Ishikawa (cell line): ENCODE results near the gene CEP295NL.

Source experiments
- CEBPB ChIP-seq: IDR thresholded peaks from 2 replicates; pipeline ENCODE4 v1.6.1; 2012
- CREB1 ChIP-seq: IDR thresholded peaks from 2 replicates; pipeline ENCODE4 v1.6.1; 2012; ENCODE audit warnings: low read depth
- EGR1 ChIP-seq: IDR thresholded peaks from 2 replicates; pipeline ENCODE4 v1.6.1; 2012
- EP300 ChIP-seq: IDR thresholded peaks from 2 replicates; pipeline ENCODE4 v1.6.1; 2012; ENCODE audit warnings: borderline replicate concordance
- FOXM1 ChIP-seq: IDR thresholded peaks from 2 replicates; pipeline ENCODE4 v1.6.1; 2012; ENCODE audit warnings: low read depth, borderline replicate concordance
- NFIC ChIP-seq: IDR thresholded peaks from 2 replicates; pipeline ENCODE4 v1.6.1; 2012
- RAD21 ChIP-seq: IDR thresholded peaks from 2 replicates; pipeline ENCODE4 v1.6.1; 2012; ENCODE audit warnings: low read depth
- REST ChIP-seq: IDR thresholded peaks from 2 replicates; pipeline ENCODE4 v1.6.1; 2012; ENCODE audit warnings: low read depth, mild to moderate bottlenecking
- TAF1 ChIP-seq: IDR thresholded peaks from 2 replicates; pipeline ENCODE4 v1.6.1; 2012; ENCODE audit warnings: low read depth, mild to moderate bottlenecking
- TCF12 ChIP-seq: IDR thresholded peaks from 2 replicates; pipeline ENCODE4 v1.6.1; 2012; ENCODE audit warnings: low read depth
- TEAD4 ChIP-seq: IDR thresholded peaks from 2 replicates; pipeline ENCODE4 v1.6.1; 2012
- YY1 ChIP-seq: IDR thresholded peaks from 2 replicates; pipeline ENCODE4 v1.6.1; 2012; ENCODE audit warnings: low read depth
- ZBTB7A ChIP-seq: IDR thresholded peaks from 2 replicates; pipeline ENCODE4 v1.6.1; 2012; ENCODE audit warnings: low read depth
- TF ChIP-seq, protein P1 (sequence below): IDR thresholded peaks from 2 replicates; pipeline ENCODE4 v1.6.1; 2012
- TF ChIP-seq, protein P2 (sequence below): IDR thresholded peaks from 2 replicates; pipeline ENCODE4 v1.6.1; 2012

Gene CEP295NL

GRCh38 chr17:78864117-78864516 lies 38.9 kb downstream of the CEP295NL start:
- TF ChIP-seq TCF12 (no peak), ZBTB7A (no peak), TEAD4 (no peak), RAD21 (no peak), FOXM1 (no peak), NFIC (no peak), EGR1 (no peak), YY1 (no peak), CEBPB (no peak), EP300 (no peak), REST (no peak)
- TF ChIP-seq, protein P1, sequence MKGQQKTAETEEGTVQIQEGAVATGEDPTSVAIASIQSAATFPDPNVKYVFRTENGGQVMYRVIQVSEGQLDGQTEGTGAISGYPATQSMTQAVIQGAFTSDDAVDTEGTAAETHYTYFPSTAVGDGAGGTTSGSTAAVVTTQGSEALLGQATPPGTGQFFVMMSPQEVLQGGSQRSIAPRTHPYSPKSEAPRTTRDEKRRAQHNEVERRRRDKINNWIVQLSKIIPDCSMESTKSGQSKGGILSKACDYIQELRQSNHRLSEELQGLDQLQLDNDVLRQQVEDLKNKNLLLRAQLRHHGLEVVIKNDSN: no peak

GRCh38 chr17:78862073-78863023 lies 40.7 kb downstream of the CEP295NL start:
- TF ChIP-seq TCF12 (0 out of 2 replicates have a peak, but pooled peaks have one; percentile 41), RAD21 (no peak), EGR1 (no peak), NFIC (peak; percentile 12; the same call in 1 of the 2 replicates), TEAD4 (no peak)
- TF ChIP-seq, protein P2, sequence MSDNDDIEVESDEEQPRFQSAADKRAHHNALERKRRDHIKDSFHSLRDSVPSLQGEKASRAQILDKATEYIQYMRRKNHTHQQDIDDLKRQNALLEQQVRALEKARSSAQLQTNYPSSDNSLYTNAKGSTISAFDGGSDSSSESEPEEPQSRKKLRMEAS: peak; percentile 95
- TF ChIP-seq, protein P1: peak; percentile 74

DNA sequence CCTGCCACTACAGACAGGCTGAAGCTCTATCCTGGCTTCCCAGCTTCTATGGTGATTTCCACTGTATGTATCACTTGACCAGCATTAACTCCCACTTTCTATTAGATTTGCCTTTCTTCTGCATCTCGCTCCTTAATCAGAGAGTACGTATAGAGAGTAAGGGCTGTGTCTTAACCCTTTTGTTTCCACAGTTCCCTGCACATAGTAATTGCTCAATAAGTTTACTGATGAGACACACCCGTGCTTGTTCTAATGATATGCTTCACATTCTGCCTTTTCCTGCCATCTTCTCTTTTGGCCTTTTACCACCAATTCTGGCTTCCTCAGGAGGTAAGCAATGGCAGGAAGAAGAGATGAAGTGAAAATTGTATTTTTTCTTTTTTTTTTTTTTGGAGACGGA lies 41.8 kb downstream of the CEP295NL start:
- TF ChIP-seq TCF12 (no peak), TAF1 (no peak), REST (no peak), TEAD4 (no peak), NFIC (no peak), CREB1 (no peak), EP300 (no peak), ZBTB7A (no peak), CEBPB (no peak), EGR1 (no peak), YY1 (no peak), RAD21 (no peak), FOXM1 (no peak)
- TF ChIP-seq, protein P1: no peak
- TF ChIP-seq, protein P2: no peak

GRCh38 chr17:78859051-78859450 lies 44.0 kb downstream of the CEP295NL start:
- no peak for TF ChIP-seq CEBPB
- TF ChIP-seq, protein P1: no peak
- TF ChIP-seq, protein P2: no peak
- TF ChIP-seq ZBTB7A: no peak
- TF ChIP-seq REST: no peak
- no peak for TF ChIP-seq TAF1
- TF ChIP-seq YY1: no peak
- no peak for TF ChIP-seq NFIC
- no peak for TF ChIP-seq EP300
- no peak for TF ChIP-seq EGR1
- TF ChIP-seq FOXM1: no peak
- no peak for TF ChIP-seq TCF12
- TF ChIP-seq RAD21: no peak
- TF ChIP-seq CREB1: no peak
- TF ChIP-seq TEAD4: no peak
